ENCODE measurements around the gene HDAC4. TPM values are rescaled to one million over a fixed set of nuclear protein-coding genes. Genes with fewer than 3 reads are reported as not detected.

HDAC4 gene
- total and polyA plus RNA-seq, 2 experiments from 2014 or later = 8.1 to 41.8 TPM

DNA sequence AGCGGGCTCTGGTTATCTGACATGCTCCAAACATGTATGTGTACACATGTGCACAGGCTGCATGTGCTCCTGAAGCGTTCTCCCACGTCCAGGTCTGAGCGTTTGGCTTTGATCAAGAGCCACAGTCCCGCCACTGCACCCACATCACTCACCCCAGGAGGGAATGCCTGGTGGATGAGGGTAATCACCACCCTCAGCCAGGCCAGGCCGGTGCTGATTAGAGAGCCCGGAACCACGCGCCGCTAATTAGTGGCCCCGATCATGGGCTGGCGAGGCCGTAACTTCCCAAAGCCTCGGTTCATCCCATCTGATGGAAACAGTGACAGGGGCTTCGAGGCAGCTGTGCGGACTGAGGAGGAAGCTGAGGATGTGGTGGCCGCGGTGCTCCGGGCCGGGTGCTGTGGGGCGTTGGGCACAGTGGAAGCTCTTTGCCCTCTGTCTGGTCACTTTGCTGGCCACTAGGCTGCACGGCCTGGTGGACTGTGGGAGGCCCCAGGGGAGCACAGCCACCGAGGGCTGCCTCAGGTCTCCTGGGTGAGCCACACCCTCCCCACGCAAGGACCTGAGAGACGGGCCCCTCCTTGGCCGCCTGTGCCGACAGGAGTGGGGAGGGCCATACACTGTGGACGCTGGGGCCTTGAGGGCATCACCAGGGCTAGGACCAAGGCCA is 333.5 kb downstream of the HDAC4 start (continued):
- TF ChIP-seq, protein P1, sequence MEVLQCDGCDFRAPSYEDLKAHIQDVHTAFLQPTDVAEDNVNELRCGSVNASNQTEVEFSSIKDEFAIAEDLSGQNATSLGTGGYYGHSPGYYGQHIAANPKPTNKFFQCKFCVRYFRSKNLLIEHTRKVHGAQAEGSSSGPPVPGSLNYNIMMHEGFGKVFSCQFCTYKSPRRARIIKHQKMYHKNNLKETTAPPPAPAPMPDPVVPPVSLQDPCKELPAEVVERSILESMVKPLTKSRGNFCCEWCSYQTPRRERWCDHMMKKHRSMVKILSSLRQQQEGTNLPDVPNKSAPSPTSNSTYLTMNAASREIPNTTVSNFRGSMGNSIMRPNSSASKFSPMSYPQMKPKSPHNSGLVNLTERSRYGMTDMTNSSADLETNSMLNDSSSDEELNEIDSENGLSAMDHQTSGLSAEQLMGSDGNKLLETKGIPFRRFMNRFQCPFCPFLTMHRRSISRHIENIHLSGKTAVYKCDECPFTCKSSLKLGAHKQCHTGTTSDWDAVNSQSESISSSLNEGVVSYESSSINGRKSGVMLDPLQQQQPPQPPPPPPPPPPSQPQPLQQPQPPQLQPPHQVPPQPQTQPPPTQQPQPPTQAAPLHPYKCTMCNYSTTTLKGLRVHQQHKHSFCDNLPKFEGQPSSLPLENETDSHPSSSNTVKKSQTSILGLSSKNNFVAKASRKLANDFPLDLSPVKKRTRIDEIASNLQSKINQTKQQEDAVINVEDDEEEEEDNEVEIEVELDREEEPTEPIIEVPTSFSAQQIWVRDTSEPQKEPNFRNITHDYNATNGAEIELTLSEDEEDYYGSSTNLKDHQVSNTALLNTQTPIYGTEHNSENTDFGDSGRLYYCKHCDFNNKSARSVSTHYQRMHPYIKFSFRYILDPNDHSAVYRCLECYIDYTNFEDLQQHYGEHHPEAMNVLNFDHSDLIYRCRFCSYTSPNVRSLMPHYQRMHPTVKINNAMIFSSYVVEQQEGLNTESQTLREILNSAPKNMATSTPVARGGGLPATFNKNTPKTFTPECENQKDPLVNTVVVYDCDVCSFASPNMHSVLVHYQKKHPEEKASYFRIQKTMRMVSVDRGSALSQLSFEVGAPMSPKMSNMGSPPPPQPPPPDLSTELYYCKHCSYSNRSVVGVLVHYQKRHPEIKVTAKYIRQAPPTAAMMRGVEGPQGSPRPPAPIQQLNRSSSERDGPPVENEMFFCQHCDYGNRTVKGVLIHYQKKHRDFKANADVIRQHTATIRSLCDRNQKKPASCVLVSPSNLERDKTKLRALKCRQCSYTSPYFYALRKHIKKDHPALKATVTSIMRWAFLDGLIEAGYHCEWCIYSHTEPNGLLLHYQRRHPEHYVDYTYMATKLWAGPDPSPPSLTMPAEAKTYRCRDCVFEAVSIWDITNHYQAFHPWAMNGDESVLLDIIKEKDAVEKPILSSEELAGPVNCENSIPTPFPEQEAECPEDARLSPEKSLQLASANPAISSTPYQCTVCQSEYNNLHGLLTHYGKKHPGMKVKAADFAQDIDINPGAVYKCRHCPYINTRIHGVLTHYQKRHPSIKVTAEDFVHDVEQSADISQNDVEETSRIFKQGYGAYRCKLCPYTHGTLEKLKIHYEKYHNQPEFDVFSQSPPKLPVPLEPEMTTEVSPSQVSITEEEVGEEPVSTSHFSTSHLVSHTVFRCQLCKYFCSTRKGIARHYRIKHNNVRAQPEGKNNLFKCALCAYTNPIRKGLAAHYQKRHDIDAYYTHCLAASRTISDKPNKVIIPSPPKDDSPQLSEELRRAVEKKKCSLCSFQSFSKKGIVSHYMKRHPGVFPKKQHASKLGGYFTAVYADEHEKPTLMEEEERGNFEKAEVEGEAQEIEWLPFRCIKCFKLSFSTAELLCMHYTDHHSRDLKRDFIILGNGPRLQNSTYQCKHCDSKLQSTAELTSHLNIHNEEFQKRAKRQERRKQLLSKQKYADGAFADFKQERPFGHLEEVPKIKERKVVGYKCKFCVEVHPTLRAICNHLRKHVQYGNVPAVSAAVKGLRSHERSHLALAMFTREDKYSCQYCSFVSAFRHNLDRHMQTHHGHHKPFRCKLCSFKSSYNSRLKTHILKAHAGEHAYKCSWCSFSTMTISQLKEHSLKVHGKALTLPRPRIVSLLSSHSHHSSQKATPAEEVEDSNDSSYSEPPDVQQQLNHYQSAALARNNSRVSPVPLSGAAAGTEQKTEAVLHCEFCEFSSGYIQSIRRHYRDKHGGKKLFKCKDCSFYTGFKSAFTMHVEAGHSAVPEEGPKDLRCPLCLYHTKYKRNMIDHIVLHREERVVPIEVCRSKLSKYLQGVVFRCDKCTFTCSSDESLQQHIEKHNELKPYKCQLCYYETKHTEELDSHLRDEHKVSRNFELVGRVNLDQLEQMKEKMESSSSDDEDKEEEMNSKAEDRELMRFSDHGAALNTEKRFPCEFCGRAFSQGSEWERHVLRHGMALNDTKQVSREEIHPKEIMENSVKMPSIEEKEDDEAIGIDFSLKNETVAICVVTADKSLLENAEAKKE (CRISPR knock-in tag; IDR thresholded peaks at IDR 0.05) = no peak
- TF ChIP-seq NANOG (IDR thresholded peaks at IDR 0.05; ENCODE audit: borderline replicate concordance) (no peak), ZNF331 (CRISPR knock-in tag; IDR thresholded peaks at IDR 0.05; ENCODE audit: low read depth) (no peak), EZH2phosphoT487 (IDR thresholded peaks at IDR 0.05; ENCODE audit: unreplicated experiment) (no peak), JUNB (IDR thresholded peaks at IDR 0.05; ENCODE audit: unreplicated experiment) (no peak)

- no peaks in the 10 kb centered on the region for H3K79me2 ChIP-seq (replicated peaks; ENCODE audit: insufficient read depth)
- no peaks in the 10 kb centered on the region for H3K9me2 ChIP-seq (ENCODE audit: insufficient read depth)
- H3K36me3 ChIP-seq (ENCODE audit: insufficient read depth) = 0 out of 2 replicates have a peak, but pooled peaks cover 3% of the 10 kb centered on the region
- no peaks in the 10 kb centered on the region for H4K20me1 ChIP-seq (replicated peaks; ENCODE audit: insufficient read depth)
- no peaks in the 10 kb centered on the region for H3F3A ChIP-seq (replicated peaks; ENCODE audit: low read depth)
- no peak overlapping the region for H3K4me3 ChIP-seq
- H2AFZ ChIP-seq = no peak overlapping the region
- Mint-ChIP-seq H3K27me3 (ENCODE audit: insufficient read depth, low read depth, poor library complexity) (peaks cover under 1% of the 10 kb centered on the region), H3K27ac (no peak overlapping the region), H3K36me3 (ENCODE audit: low read depth) (peaks cover 29% of the 10 kb centered on the region), H3K4me1 (no peaks in the 10 kb centered on the region; the same call in 1 of the 3 replicates), H3K4me3 (no peak overlapping the region), H3K9me3 (0 out of 3 replicates have a peak, but pooled peaks cover under 1% of the 10 kb centered on the region)
- H3K4me2 ChIP-seq = no peak overlapping the region
- H3K27ac ChIP-seq (ENCODE audit: low read depth) = no peak overlapping the region
- DNase-seq (ENCODE audit: low spot score) (no peak), ATAC-seq (no peak)
- no peaks in the 10 kb centered on the region for H3K4me1 ChIP-seq (ENCODE audit: insufficient read depth)
- no peaks in the 10 kb centered on the region for H3K27me3 ChIP-seq (ENCODE audit: insufficient read depth)
- TF ChIP-seq ZNF114 (CRISPR knock-in tag; IDR thresholded peaks at IDR 0.05) (no peak), CTCF (conservative IDR thresholded peaks at IDR 0.05; ENCODE audit: low read depth in 2 of 2) (no peak), EZH2 (IDR thresholded peaks at IDR 0.05; ENCODE audit: low read depth, unreplicated experiment) (no peak)
Observed at GRCh38 chr2:239066597-239066996, 334.2 kb downstream of the HDAC4 start.

Measured in GM23338 (cell line).